Astrocyte (in vitro differentiated cells and primary cell): ENCODE data around the gene SLC17A6. TPM values are rescaled to one million over a fixed set of nuclear protein-coding genes. Genes with fewer than 3 reads are reported as not detected.

Experiments
- DNase-seq: peaks from one replicate; pipeline ENCODE4 v3.0.0-alpha.2; 2010; ENCODE audit warnings: low read depth
- FAIRE-seq: peaks from 2 replicates; lab custom pipeline; 2011; peaks lifted over from hg19 to GRCh38; lab: Jason Lieb, UNC
- H2AFZ ChIP-seq: 2 replicates; pipeline ENCODE4 v1.6.0; 2012; ENCODE audit warnings: low read depth, low read length, inconsistent platforms
- H3K27ac ChIP-seq: 2 replicates; pipeline ENCODE4 v1.5.1; 2011; ENCODE audit warnings: low read depth, low read length, inconsistent platforms
- H3K27me3 ChIP-seq: 2 replicates; pipeline ENCODE4 v1.6.0; 2011; ENCODE audit warnings: low read length, inconsistent platforms; ENCODE audit not compliant: insufficient read depth
- H3K36me3 ChIP-seq: 2 replicates; pipeline ENCODE4 v1.5.1; 2011; ENCODE audit warnings: low read length, inconsistent platforms; ENCODE audit not compliant: insufficient read depth
- H3K4me1 ChIP-seq: 2 replicates; pipeline ENCODE4 v1.5.1; 2011; ENCODE audit warnings: low read length, inconsistent platforms; ENCODE audit not compliant: insufficient read depth
- H3K4me2 ChIP-seq: 2 replicates; pipeline ENCODE4 v1.6.0; 2012; ENCODE audit warnings: low read length, inconsistent platforms
- H3K4me3 ChIP-seq: 2 replicates; pipeline ENCODE4 v1.5.1; 2011; ENCODE audit warnings: low read depth, mild to moderate bottlenecking, low read length, inconsistent platforms; ENCODE audit not compliant: insufficient read depth
- H3K79me2 ChIP-seq: 2 replicates; pipeline ENCODE4 v1.6.0; 2012; ENCODE audit warnings: mild to moderate bottlenecking, low read length, inconsistent platforms; ENCODE audit not compliant: insufficient read depth
- H3K9ac ChIP-seq: 2 replicates; pipeline ENCODE4 v1.6.0; 2012; ENCODE audit warnings: mild to moderate bottlenecking, low read length, inconsistent platforms
- H3K9me3 ChIP-seq: 2 replicates; pipeline ENCODE4 v1.5.1; 2012; ENCODE audit warnings: low read depth, mild to moderate bottlenecking, low read length, inconsistent platforms; ENCODE audit not compliant: insufficient read depth
- H4K20me1 ChIP-seq: 2 replicates; pipeline ENCODE4 v1.6.0; 2012; ENCODE audit warnings: low read length, inconsistent platforms; ENCODE audit not compliant: insufficient read depth
- H3K27ac Mint-ChIP-seq: one replicate; pipeline ENCODE4 v1.8.0; 2021; ENCODE audit warnings: mild to moderate bottlenecking, mixed read lengths; ENCODE audit not compliant: unreplicated experiment
- H3K27me3 Mint-ChIP-seq: one replicate; pipeline ENCODE4 v1.8.0; 2021; ENCODE audit warnings: low read depth, mixed read lengths; ENCODE audit not compliant: unreplicated experiment
- H3K36me3 Mint-ChIP-seq: one replicate; pipeline ENCODE4 v1.8.0; 2021; ENCODE audit warnings: low read depth, mixed read lengths; ENCODE audit not compliant: unreplicated experiment
- H3K4me1 Mint-ChIP-seq: one replicate; pipeline ENCODE4 v1.8.0; 2021; ENCODE audit warnings: low read depth, mixed read lengths; ENCODE audit not compliant: unreplicated experiment
- H3K4me3 Mint-ChIP-seq: one replicate; pipeline ENCODE4 v1.8.0; 2021; ENCODE audit warnings: mild to moderate bottlenecking, moderate library complexity, mixed read lengths; ENCODE audit not compliant: unreplicated experiment
- H3K9me3 Mint-ChIP-seq: one replicate; pipeline ENCODE4 v1.8.0; 2021; ENCODE audit warnings: mild to moderate bottlenecking, mixed read lengths; ENCODE audit not compliant: unreplicated experiment
- EZH2 ChIP-seq: IDR thresholded peaks from 2 replicates; pipeline ENCODE4 v1.6.1; 2012; ENCODE audit warnings: mild to moderate bottlenecking, low read length, inconsistent platforms; ENCODE audit not compliant: insufficient read depth
- total RNA-seq: library from RNA; stranded (reverse); gene quantifications from 2 replicates; pipeline ENCODE4 v1.2.1, GENCODE V29; 2021
- TF ChIP-seq, protein P1 (sequence below): IDR thresholded peaks from 2 replicates; pipeline ENCODE4 v1.5.1; 2011; ENCODE audit warnings: low read depth, mild to moderate bottlenecking, inconsistent platforms, low read length, moderate library complexity; ENCODE audit not compliant: insufficient read depth

SLC17A6 gene
- total RNA-seq, 1 donor from 2014 or later: not detected

DNA sequence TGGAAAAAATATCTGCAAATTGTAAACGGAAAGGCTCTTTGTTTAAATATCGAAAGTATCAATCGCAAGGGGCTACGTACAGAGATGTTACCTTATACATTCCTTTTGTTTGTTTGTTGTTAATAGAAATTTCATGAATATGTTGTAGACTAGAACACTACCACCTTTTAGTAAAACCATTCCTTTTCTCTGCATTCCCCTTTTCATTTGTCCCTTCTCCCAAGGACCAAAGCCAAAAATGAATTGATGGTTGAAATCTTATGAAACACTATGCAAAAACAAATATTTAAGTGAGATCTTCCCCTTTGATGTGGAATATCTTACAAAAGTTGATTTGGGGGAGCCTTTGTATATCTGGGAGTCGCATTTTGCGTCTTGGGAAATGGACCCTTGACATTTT is 2.1 kb downstream of the SLC17A6 start:
- Histone ChIP-seq H3K4me3 (no peak overlapping the region), H3K4me2 (no peak overlapping the region), H2AFZ (no peak overlapping the region), H3K27me3 (peaks cover 69% of the 10 kb centered on the region), H3K9ac (no peak overlapping the region), H4K20me1 (no peaks in the 10 kb centered on the region), H3K36me3 (no peaks in the 10 kb centered on the region), H3K4me1 (no peaks in the 10 kb centered on the region), H3K79me2 (no peaks in the 10 kb centered on the region), H3K27ac (no peak overlapping the region), H3K9me3 (no peaks in the 10 kb centered on the region)
- peaks cover 7% of the 10 kb centered on the region for H3K9me3 Mint-ChIP-seq
- H3K4me3 Mint-ChIP-seq: no peak overlapping the region
- no peak overlapping the region for H3K27ac Mint-ChIP-seq
- FAIRE-seq (no peak), DNase-seq (no peak)
- peaks cover 76% of the 10 kb centered on the region for H3K27me3 Mint-ChIP-seq
- no peaks in the 10 kb centered on the region for H3K4me1 Mint-ChIP-seq
- TF ChIP-seq, protein P1, sequence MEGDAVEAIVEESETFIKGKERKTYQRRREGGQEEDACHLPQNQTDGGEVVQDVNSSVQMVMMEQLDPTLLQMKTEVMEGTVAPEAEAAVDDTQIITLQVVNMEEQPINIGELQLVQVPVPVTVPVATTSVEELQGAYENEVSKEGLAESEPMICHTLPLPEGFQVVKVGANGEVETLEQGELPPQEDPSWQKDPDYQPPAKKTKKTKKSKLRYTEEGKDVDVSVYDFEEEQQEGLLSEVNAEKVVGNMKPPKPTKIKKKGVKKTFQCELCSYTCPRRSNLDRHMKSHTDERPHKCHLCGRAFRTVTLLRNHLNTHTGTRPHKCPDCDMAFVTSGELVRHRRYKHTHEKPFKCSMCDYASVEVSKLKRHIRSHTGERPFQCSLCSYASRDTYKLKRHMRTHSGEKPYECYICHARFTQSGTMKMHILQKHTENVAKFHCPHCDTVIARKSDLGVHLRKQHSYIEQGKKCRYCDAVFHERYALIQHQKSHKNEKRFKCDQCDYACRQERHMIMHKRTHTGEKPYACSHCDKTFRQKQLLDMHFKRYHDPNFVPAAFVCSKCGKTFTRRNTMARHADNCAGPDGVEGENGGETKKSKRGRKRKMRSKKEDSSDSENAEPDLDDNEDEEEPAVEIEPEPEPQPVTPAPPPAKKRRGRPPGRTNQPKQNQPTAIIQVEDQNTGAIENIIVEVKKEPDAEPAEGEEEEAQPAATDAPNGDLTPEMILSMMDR: no peak
- no peak for TF ChIP-seq EZH2
- H3K36me3 Mint-ChIP-seq: no peaks in the 10 kb centered on the region

DNA sequence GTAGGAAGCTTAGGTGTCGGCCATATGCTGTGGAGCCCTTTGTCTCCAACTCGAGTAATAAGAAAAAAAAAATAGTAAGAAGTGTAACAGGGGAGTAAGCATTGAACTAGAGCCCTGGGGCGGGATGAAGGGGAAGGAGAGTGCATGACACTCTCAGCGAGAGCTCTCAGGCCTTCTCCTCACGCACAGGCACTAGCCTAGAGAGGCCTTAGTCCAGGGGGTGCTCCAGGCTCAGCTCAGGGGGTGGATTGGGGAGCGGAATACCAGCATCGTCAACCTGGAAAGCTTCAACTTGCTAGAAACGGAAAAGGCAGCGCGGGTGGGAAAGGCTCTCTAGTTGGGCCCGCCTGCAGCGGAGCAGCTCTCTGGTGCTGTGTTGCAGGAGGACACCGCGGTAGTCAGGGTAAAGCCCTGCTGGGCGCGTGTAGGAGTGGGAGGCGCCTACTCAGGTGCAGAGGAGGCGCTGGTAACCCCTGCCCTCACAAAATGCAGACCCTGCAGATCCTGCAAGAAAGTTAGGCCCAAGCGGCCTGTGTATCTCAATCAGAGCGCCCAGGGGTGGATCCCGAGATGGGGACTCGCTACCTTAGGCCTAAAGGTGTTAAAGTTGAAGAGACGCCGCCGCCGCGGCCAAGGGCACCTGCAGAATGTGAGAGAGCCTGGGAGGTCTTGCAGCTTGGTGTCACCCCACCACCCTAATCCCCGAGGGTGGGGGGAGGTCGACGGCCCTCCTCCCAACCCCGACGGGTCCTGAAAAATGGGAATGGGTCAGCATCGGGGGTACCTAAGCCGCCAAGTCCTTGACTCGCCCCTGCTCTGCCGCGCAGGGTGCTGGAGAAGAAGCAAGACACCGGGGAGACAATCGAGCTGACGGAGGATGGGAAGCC is 2.8 kb downstream of the SLC17A6 start:
- Histone ChIP-seq H2AFZ (no peak overlapping the region), H3K4me2 (no peak overlapping the region), H3K79me2 (no peaks in the 10 kb centered on the region), H3K4me1 (no peaks in the 10 kb centered on the region), H3K4me3 (no peak overlapping the region), H3K9ac (no peak overlapping the region), H3K27ac (no peak overlapping the region), H3K9me3 (no peaks in the 10 kb centered on the region), H3K27me3 (peaks cover 69% of the 10 kb centered on the region), H3K36me3 (no peaks in the 10 kb centered on the region), H4K20me1 (no peaks in the 10 kb centered on the region)
- no peak for DNase-seq
- Mint-ChIP-seq H3K27me3 (peaks cover 76% of the 10 kb centered on the region), H3K4me1 (no peaks in the 10 kb centered on the region), H3K4me3 (no peak overlapping the region), H3K9me3 (peaks cover 7% of the 10 kb centered on the region), H3K36me3 (no peaks in the 10 kb centered on the region), H3K27ac (no peak overlapping the region)
- peak; percentile 60 for TF ChIP-seq EZH2
- TF ChIP-seq, protein P1: no peak
- no peak for FAIRE-seq

DNA sequence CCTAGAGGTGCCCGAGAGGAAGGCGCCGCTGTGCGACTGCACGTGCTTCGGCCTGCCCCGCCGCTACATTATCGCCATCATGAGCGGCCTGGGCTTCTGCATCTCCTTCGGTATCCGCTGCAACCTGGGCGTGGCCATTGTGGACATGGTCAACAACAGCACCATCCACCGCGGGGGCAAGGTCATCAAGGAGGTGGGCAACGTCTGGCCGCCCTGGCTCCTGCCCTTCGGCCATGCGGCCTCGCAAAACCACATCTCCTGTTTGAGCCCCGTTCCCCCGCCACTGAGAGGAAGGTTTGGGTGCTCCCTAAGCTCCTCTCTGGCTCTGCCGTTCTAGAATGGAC is 3.4 kb downstream of the SLC17A6 start:
- Histone ChIP-seq H3K4me3 (no peak overlapping the region), H2AFZ (no peak overlapping the region), H4K20me1 (no peaks in the 10 kb centered on the region), H3K27ac (no peak overlapping the region), H3K9ac (no peak overlapping the region), H3K79me2 (no peaks in the 10 kb centered on the region), H3K4me1 (no peaks in the 10 kb centered on the region), H3K9me3 (no peaks in the 10 kb centered on the region), H3K4me2 (no peak overlapping the region), H3K27me3 (peaks cover 71% of the 10 kb centered on the region), H3K36me3 (no peaks in the 10 kb centered on the region)
- no peak for DNase-seq
- Mint-ChIP-seq H3K4me1 (no peaks in the 10 kb centered on the region), H3K36me3 (no peaks in the 10 kb centered on the region), H3K9me3 (peaks cover 7% of the 10 kb centered on the region), H3K27me3 (peaks cover 76% of the 10 kb centered on the region), H3K27ac (no peak overlapping the region), H3K4me3 (no peak overlapping the region)
- no peak for FAIRE-seq
- TF ChIP-seq, protein P1: no peak
- TF ChIP-seq EZH2: no peak
